DND-41 (cell line): ENCODE results near the gene PRDX2.

Source experiments
- EZH2 ChIP-seq: IDR thresholded peaks from 3 replicates; pipeline ENCODE4 v1.6.1; 2012; ENCODE audit warnings: borderline replicate concordance, low read depth, mild to moderate bottlenecking, moderate library complexity, low read length, inconsistent platforms; ENCODE audit not compliant: severe bottlenecking
- TF ChIP-seq, protein P1 (sequence below): IDR thresholded peaks from 2 replicates; pipeline ENCODE4 v1.5.1; 2012; ENCODE audit warnings: borderline replicate concordance, low read length, moderate library complexity, mild to moderate bottlenecking; ENCODE audit not compliant: poor library complexity, severe bottlenecking; ENCODE audit errors: extremely low read depth

DNA sequence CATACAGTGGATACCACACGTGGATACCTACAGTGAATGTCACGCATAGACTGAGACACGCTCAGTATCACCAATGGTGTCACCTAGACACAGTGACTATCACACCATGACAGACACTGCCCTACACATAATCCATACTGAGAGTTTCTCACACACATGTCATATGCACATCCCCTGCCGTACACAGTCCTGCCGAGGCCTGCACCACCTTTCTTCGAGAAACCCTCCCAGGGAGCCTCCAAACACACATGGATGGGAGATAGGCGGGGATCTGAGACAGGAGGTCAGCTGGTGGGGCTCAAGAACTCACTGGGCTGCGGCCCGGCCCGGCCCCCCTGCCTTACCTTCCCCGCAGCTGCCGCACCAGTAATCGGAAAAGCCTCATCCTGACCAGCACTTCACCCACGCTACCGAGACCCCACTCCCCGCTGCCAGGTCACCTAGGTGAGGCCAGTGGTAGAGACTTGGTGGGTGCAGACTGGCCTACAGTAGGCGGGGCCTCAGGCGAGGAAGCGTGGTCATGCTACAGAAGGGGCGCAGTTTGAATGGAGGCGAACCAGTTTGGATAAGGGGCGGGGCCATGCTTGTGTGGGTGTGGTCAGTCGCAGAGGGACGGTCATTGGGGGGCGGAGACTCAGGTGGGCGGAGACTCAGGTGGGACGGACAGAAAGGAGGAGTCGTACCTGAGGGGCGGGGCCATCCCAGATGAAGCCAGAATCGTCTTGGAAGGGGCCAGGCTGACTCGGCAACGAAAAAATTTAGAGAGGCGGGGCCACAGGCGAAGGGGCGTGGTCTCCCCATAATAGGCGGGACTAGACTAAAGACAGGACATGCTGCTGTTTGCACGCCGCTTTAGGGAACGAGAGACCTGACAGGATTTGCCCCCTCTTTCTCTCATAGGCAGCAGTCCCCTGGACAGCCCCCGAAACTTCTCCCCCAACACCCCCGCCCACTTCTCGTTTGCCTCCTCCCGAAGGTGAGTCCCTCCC is 38.8 kb upstream of the PRDX2 start:
- TF ChIP-seq, protein P1, sequence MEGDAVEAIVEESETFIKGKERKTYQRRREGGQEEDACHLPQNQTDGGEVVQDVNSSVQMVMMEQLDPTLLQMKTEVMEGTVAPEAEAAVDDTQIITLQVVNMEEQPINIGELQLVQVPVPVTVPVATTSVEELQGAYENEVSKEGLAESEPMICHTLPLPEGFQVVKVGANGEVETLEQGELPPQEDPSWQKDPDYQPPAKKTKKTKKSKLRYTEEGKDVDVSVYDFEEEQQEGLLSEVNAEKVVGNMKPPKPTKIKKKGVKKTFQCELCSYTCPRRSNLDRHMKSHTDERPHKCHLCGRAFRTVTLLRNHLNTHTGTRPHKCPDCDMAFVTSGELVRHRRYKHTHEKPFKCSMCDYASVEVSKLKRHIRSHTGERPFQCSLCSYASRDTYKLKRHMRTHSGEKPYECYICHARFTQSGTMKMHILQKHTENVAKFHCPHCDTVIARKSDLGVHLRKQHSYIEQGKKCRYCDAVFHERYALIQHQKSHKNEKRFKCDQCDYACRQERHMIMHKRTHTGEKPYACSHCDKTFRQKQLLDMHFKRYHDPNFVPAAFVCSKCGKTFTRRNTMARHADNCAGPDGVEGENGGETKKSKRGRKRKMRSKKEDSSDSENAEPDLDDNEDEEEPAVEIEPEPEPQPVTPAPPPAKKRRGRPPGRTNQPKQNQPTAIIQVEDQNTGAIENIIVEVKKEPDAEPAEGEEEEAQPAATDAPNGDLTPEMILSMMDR = no peak
- no peak for TF ChIP-seq EZH2
